Activated effector memory CD4-positive, alpha-beta T cell treated with Interleukin-2 at 50 U/mL for 16 hours (primary cell): ENCODE data around the gene SLC20A1.
A peak's percentile ranks its signal among the peaks of the same experiment; 100 is the strongest.
"Not testable (repeated sequence)": the region's sequence is repeated elsewhere in the genome, so short reads cannot be mapped to it uniquely, and the experiment has no call there.

ENCODE experiments used
- DNase-seq: peaks from one replicate; pipeline ENCODE4 v3.0.0-alpha.2; 2020

SLC20A1 gene

GRCh38 chr2:112645310-112646101 is at the start of gene SLC20A1:
TSS of gene SLC20A1 (plus strand) at chr2:112645939. CDS start at chr2:112646829, 890 bp downstream.
- DNase-seq, result peak; percentile 97

- no peak for DNase-seq
These were observed 48.0 kb upstream of the SLC20A1 start for GRCh38 chr2:112597537-112598322.

GRCh38 chr2:112600634-112601033 is 45.1 kb upstream of the SLC20A1 start:
- DNase-seq, result no peak

GRCh38 chr2:112601754-112602153 is 44.0 kb upstream of the SLC20A1 start:
- DNase-seq, result no peak

- DNase-seq, result no peak
These were observed 42.8 kb upstream of the SLC20A1 start for GRCh38 chr2:112602917-112603316.

- no peak for DNase-seq
These were observed 42.0 kb upstream of the SLC20A1 start for GRCh38 chr2:112603731-112604130.

GRCh38 chr2:112604952-112605351 is 40.8 kb upstream of the SLC20A1 start:
- no peak for DNase-seq

GRCh38 chr2:112605926-112606325 is 39.8 kb upstream of the SLC20A1 start:
- DNase-seq, result no peak

- DNase-seq, result no peak
These were observed 39.2 kb upstream of the SLC20A1 start for GRCh38 chr2:112606547-112606946.

- DNase-seq, result no peak
These were observed 37.9 kb upstream of the SLC20A1 start for GRCh38 chr2:112607680-112608438.

GRCh38 chr2:112609320-112609719 is 36.4 kb upstream of the SLC20A1 start:
- not testable (repeated sequence) for DNase-seq

- not testable (repeated sequence) for DNase-seq
These were observed 33.5 kb upstream of the SLC20A1 start for GRCh38 chr2:112612283-112612682.

GRCh38 chr2:112614201-112614840 is 31.4 kb upstream of the SLC20A1 start:
- no peak for DNase-seq

- DNase-seq, result no peak
These were observed 30.7 kb upstream of the SLC20A1 start for GRCh38 chr2:112615051-112615450.

GRCh38 chr2:112615798-112616197 is 29.9 kb upstream of the SLC20A1 start:
- not testable (repeated sequence) for DNase-seq

- no peak for DNase-seq
These were observed 27.4 kb upstream of the SLC20A1 start for GRCh38 chr2:112618383-112618782.

GRCh38 chr2:112621790-112622527 is 23.8 kb upstream of the SLC20A1 start:
- no peak for DNase-seq

GRCh38 chr2:112622528-112622849 is 23.2 kb upstream of the SLC20A1 start:
- DNase-seq, result no peak

- peak; percentile 80 for DNase-seq
These were observed 21.6 kb upstream of the SLC20A1 start for GRCh38 chr2:112623913-112624777.

GRCh38 chr2:112625474-112626114 is 20.1 kb upstream of the SLC20A1 start:
- DNase-seq, result no peak

- peak; percentile 54 for DNase-seq
These were observed 19.1 kb upstream of the SLC20A1 start for GRCh38 chr2:112626604-112627059.
